SIG-M5 (cell line): ENCODE results near the gene ABHD18.
"Not testable (repeated sequence)": the region's sequence is repeated elsewhere in the genome, so short reads cannot be mapped to it uniquely, and the experiment has no call there.

ENCODE experiments used
- DNase-seq: peaks from one replicate; lab custom pipeline; 2025; lab: John Stamatoyannopoulos, UW

The ABHD18 gene

DNA sequence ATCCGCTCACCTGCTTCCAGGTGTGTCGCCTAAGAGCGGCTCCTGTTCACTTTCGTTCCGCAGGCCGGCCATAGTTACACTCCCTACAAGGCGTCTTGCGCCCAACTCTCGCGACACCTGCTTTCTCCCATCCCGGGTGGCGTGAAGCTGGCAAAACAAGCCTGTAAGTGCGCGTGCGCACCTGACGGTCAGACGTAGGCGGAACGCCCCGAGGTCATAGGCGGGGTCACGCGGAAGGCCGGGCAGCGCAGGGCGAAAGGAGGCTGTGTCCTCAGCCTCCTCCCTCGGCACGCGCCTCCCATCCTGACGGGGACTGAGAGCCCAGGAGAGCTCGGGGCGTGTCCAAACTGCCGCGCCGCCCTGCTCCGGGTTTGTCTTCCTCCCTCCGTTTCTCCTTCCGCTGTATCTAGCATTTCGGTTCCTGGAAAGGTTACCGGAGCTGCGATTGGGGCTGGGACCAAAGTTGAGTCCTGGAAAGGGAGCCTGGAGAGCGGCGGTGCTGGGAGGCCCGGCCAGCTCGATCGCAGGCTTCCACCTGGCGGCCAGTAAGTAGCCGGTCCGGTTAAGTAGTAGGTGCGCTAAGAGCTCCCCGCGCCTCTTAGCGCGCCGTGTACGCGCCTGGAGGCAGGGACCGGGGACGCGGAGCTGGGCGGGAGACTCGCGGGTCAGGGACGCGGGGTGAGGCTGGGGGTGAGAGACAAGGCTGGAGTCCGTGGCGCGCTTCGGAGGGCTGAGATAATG lies at the start of gene ABHD18, which contains the start of gene MFSD8:
ABHD18 (plus strand) TSS at position 345 of the 741 bp plus-strand sequence. CDS start 17,550 bp downstream, outside the sequence.
MFSD8 (minus strand) TSS at position 112 of the 741 bp plus-strand sequence; CDS start at position 72, 40 bp downstream.
- DNase-seq: peak; percentile 69

DNA sequence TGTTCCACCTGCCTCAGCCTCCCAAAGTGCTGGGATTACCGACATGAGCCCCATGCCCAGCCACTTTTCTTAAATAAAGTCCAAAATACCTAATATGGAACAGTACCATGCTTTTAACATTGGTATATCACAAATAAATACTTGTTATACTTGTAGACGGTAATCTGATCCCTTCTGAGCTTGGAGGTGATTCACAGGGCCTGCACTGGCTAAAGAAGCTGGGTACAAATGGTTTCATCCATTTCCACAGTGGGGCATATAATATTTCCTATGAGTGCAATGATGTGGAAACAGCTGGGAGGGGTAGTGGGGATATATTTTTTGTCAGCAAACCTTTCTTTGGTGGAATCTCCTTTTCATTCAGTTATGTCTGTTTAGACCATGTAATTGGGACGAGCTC lies 48.7 kb upstream of the ABHD18 start:
- DNase-seq: no peak

DNA sequence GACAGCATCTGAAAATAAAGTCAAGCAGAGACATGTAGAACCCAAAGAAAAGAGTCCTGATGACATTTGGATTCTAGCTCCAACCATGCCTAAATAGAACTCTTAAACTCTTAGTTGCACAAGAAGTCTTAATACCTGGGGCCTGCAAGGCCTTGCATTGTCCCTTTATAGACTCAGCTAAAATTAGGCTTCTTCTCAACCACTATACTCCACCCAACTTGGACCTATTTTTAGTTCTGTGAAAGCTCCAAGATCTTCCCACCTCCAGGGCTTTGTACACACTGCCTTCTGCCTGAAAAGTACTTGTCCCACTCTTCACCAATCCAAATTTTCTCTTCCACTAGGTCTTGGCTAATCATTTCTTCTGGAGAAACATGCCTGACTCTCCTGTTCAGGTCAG lies 48.1 kb upstream of the ABHD18 start:
- no peak for DNase-seq

DNA sequence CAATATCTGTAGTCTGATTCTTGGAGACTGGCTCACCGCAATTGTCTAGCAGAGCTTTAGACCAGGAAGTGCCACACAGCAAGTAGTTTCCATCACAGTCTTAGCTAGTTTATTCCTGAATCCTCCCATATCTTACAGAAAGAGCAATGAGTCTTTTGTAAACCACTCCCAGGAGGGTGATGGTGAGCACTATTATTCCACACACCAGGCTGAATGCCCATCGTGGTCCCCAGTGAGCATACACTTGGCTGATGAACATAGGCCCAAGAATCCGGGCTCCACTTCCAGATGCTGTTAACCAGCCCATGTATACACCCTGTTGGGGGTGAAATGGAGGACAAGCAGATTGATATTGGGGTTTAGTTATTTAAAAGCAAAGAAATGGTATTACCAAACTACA lies 44.7 kb upstream of the ABHD18 start:
- DNase-seq: no peak

DNA sequence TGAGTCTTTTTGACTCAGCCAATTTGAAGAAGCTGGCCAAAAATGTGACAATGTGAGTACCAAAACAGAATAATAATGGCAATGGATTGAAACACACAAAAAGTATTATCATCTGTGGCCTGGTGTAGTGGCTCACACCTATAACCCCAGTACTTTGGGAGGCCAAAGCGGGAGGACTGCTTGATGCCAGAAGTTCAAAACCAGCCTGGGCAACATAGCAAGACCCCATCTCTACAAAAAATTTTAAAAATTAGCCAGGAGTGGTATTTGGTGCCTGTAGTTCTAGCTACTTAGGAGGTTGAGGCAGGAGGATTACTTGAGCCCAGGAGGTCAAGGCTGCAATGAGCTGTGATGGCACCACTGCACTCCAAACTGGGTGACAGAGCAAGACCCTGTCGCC lies 43.0 kb upstream of the ABHD18 start:
- DNase-seq: no peak

DNA sequence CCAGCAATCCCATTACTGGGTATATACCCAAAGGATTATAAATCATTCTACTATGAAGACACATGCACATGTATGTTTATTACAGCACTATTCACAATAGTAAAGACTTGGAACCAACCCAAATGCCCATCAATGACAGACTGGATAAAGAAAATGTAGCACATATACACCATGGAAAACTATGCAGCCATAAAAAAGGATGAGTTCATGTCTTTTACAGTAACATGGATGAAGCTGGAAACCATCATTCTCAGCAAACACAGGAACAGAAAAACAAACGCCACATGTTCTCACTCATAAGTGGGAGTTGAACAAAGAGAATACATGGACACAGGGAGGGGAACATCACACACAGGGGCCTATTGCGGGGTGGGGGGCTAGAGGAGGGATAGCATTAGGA lies 39.5 kb upstream of the ABHD18 start:
- not testable (repeated sequence) for DNase-seq

DNA sequence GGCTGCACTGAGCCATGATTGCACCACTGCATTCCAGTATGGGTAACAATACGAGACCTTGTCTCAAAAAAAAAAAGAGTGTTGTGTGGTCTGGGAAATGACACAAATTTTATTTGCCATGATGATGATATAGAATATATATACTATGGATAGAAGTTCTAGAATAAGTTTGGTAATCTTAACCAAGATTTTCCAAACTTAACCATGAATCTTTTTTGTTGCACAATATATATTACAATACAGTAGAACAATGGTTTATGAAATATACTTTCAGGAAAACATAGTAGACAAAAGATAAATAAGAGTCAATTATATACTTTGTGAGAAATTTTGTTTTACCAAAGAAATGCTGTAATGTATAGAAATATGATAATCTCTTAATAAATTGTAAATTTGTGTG lies 35.0 kb upstream of the ABHD18 start:
- DNase-seq: no peak

DNA sequence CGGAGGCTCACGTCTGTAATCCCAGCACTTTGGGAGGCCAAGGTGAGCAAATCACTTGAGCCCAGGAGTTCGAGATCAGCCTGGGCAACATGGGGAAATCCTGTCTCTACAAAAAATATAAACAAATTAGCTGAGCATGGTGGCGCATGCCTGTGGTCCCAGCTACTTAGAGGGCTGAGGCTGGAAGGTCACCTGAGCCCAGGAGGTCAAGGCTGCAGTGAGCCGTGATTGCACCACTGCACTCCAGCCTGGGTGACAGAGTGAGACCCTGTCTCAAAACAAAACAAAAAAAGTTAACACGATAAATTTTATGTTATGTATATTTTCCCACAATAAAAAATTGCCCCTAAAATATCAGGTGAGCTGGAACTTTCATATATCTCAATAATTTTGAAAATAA lies 33.4 kb upstream of the ABHD18 start:
- DNase-seq: not testable (repeated sequence)

DNA sequence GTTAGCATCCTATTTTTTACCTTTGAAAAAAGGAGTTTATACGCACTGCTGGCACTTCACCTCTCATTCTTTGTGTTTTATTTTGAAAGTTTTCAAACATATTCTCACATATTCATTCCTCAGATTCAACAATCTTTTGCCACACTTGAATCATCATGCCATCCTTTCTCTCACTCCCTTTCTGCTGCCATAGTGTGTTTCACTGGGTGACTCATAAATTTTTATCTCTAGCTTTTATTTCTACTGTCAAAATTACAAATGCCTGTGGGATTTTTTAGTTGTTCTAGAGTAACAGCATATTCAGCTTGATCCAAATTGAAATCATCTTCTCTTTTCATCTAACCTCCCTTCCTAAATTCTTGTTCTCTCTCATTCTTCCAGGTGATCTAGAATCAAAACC lies 28.2 kb upstream of the ABHD18 start:
- no peak for DNase-seq

DNA sequence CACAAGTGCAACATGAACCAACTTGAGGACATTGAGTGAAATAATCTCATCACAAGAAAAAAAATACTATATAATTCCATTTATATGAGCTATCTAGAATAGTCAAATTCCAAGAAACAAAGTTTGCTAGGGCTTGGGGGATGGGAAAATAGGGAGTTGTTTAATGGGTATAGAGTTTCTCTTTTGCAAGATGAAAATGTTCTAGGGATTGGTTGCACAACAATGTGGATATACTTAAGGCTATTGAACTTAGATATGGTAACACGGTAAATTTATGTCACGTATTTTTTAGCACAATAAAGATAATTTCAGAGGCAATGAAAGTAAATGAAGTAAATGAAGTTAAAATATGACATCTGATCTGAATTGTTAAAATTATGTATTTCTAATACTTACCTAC lies 8.1 kb upstream of the ABHD18 start:
- no peak for DNase-seq

DNA sequence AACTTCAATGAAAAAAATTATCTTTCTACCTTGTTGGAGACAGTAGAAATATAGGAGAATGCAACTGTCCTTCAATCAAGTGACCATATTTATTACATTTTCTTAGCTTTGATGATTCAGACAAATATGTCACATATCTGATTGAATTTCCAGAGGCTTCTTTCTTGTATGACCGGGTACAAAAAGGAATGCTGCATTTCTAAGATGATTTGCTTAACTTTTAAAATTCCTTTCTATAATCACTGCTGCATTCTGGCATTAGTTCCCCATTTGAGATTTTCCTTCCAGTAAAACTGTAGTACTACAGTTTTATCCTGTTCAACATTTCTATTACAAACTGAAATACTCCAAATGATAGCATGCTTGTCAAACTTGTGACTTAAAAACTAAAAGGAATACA lies 5.4 kb upstream of the ABHD18 start:
- no peak for DNase-seq

DNA sequence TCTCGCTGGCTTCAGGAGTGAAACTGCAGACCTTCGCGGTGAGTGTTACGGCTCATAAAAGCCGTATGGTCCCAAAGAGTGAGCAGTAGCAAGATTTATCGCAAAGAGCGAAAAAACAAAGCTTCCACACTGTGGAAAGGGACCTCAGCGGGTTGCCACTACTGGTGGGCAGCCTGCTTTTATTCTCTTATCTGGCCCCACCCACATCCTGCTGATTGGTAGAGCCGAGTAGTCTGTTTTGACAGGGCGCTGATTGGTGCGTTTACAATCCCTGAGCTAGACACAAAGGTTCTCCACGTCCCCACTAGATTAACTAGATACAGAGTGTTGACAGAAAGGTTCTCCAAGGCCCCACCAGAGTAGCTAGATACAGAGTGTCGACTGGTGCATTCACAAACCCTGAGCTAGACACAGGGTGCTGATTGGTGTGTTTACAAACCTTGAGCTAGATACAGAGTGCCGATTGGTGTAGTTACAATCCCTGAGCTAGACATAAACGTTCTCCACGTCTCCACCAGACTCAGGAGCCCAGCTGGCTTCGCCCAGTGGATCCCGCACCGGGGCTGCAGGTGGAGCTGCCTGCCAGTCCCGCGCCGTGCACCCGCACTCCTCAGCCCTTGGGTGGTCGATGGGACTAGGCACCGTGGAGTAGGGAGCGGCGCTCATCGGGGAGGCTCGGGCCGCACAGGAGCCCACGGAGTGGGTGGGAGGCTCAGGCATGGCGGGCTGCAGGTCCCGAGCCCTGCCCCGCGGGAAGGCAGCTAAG lies 1.4 kb upstream of the ABHD18 start:
- not testable (repeated sequence) for DNase-seq

DNA sequence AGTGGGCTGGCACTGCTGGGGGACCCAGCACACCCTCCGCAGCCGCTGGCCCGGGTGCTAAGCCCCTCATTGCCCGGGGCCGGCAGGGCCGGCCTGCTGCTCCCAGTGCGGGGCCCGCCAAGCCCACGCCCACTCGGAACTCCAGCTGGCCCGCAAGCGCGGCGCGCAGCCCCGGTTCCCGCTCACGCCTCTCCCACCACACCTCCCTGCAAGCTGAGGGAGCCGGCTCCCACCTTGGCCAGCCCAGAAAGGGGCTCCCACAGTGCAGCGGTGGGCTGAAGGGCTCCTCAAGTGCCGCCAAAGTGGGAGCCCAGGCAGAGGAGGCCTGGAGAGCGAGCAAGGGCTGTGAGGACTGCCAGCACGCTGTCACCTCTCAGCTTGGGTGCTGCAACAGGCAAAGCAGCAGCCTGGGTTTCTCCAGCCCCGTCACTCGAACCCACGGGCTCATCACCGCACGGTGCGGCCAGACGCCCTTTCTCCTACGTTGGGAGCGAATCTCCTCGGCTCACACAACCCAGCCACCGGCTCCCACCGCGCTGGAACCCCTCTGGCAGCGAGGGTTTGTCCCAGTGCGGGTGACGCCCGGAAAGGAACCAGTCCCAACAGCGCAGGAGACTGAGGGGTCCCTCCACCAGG lies 662 bp upstream of the ABHD18 start:
- not testable (repeated sequence) for DNase-seq

DNA sequence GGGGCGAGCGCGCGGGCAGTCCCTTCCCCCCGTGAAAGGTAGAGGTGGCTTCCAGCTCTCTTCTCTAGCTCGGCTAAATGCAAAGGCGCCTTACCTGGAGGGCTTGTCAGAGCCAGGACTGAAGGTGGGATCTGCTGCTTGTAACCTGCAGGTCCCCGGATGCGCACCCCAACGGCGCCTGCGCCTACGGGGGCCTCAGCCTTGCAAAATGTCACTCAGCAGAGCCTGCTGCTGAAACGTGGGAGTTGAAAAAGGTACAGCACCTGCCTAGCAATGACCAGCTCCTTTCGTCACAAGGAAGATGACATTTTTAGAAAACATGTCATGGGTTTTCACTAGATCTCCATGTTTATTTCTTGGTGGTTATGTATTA lies 583 bp downstream of the ABHD18 start:
- DNase-seq: no peak

DNA sequence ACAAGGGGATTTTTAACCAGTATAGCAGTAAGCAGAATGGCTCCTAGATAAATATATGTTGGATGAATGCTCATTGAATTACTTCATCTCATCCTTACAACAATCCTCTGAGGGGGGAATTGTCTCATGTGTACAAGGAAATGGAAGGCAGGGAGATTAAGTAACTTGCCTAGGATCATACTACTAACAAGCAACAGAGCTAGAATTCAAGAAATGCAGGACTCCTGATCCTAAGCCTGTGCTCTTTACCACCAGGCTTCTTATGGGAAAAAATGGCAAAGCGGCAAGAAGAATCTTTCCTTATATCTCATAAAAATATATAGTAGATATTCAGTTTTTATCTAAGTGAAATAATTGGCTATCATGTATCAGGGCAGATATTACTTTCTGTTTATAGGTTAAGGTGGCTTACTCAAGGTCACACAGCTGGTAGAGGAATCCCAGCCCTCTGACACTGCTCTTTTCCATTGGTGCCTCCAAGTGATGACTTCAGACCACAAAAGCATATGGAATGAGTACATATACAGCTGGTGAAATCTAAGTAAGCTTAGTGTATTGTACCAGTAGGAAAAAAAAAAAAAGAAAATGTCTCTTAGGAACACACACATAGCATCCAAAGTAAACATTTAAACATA lies 2.1 kb downstream of the ABHD18 start:
- DNase-seq: no peak

DNA sequence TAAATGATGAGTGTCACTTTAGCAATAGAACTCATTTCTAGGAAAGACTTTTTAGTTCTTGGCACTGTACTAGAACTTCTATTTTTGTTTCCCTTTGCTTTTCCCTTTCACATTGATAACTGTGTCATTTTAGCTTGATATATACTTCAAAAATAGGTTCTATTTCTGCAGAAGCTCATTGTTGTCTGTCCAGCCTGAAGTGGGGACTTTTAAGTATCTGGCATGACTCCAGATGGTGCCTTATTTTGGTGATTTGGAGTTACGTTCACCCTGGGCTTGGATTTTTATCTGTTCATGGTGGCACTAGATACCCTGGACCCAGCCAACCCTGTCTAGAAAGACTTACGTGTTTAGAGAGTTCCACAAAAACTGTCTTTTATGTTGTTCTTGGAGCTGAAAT lies 3.4 kb downstream of the ABHD18 start:
- DNase-seq: no peak

DNA sequence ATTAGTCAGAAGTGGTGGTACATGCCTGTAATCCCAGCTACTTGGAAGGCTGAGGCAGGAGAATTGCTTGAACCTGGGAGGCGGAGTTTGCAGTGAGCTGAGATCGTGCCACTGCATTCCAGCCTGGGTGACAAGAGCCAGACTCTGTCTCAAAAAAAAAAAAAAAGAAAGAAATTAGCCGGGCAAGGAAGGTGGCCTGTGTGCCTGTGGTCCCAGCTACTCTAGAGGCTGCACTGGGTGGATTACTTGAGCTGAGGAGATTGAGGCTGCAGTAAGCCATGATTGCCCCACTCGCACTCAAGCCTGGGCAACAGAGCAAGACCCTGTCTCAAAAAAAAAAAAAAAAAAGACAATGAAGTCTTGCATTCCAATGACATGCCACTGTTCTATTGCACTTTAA lies 5.7 kb downstream of the ABHD18 start:
- not testable (repeated sequence) for DNase-seq

DNA sequence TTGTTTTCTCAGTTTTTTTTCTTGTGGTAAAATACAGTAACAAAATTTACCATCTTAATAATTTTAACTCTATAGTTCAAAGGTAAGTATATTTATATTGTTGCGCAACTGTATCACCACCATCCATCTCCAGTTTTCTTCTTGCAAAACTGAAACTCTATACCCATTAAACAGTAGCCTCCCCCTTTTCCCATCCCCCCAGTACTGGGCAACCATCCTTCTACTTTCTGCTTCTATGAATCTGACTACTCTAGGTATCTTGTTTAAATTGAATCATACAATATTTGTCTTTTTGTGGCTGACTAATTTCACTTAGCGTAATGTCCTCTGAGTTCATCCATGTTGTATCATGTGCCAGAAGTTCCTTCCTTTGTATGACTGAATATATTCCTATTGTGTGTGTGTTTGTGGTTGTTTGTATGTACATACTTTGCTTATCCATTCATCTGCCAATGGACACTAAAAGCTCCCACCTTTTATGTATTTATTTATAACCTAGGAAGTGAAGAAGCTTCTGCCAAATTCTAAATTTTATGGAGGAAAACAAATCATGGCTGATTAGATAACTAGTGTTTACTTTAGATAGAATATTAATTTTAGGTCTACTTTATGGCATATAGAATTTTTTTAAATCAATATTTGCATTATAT lies 10.0 kb downstream of the ABHD18 start:
- DNase-seq: no peak

DNA sequence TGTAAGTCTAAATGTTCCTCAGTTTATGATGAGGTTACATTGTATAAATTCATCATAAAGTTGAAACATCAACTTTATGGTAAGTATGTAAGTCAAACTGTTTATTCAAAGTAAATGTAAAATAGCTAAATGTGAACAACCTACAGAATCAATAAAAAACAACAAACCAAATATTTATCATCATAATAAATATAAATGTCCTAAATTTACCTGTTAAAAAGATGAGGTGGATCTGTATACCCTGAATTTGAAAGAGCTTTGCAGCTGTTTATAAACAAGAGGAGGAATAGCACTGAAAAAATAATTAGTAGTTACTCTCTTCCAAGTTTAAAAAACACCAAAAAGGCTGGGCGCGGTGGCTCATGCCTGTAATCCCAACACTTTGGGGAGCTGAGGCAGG lies 13.7 kb downstream of the ABHD18 start:
- DNase-seq: no peak

DNA sequence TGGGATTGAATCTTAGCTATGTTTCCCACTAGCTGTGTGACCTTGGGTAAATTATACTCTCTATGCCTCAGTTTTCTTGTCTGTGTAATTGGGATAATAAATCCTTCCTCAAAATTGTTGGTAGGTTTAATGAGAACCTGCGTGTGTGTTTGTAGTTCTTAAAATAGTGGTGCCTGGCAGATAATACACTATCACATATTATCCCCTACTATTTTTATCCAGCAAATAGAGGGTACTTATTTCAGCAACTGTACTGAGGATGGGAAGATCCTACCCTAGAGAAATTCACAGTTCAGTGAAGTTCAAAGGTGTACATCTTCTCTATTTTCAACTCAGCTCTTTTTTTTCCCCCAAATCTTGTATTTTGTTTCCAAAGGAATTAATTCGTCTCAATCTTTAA lies 17.2 kb downstream of the ABHD18 start:
- DNase-seq: no peak

DNA sequence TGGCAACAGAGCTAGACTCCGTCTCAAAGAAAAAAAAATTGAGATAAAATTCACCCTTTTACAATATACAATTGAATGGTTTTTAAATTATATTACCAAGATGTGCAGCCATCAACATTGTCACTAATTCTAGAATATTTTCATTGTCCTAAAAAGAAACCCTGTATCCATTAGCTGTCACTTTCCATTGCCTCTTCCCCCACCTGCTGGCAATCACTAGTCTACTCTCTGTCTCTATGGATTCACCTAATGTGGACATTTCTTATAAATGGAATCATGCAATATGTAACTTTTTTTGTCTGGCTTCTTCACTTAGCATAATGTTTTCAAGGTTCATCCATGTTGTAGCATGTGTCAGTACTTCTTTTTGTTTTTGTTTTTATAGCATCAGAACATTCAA lies 20.8 kb downstream of the ABHD18 start:
- DNase-seq: no peak

DNA sequence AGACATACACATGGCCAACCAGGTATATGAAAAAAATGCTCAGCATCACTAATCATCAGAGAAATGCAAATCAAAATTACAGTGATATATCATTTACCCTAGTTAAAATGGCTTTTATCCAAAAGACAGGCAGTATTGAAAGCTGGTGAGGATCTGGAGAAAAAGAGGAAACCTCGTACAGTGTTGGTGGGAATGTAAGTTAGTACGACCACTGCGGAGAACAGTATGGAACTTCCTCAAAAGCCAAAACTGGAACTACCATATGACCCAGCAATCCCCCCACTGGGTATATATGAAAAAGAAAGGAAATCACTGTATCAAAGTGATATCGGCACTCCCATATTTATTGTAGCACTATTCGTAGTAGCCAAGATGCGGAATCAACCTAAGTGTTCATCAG lies 23.4 kb downstream of the ABHD18 start:
- DNase-seq: no peak
